NCI-H2171 treated with DMSO at 0.1 percent for 48 hours (cell line): Measurements from ENCODE around the gene EPYC.

Experiments
- DNase-seq: peaks from one replicate; lab custom pipeline; 2025; lab: John Stamatoyannopoulos, UW

EPYC gene

DNA sequence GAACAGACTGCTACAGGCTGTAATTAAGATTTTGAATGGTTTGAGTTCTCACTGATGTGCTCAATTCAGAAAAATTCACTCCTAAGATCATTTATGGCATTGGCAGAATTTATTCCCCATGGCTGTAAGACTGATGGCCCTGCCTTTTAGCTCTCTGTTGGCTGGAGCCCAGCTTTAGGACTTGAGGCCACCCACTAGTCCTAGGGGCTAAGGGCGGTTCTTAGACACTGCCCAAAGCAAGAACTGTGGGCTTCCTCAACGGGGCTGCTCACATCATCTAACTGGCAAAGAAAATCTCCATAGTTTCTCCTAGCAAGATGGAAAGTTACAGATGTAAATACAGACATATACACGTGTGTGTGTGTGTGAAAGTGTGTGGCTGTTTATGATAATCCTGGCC, 46.4 kb downstream of the EPYC start:
- DNase-seq = no peak

DNA sequence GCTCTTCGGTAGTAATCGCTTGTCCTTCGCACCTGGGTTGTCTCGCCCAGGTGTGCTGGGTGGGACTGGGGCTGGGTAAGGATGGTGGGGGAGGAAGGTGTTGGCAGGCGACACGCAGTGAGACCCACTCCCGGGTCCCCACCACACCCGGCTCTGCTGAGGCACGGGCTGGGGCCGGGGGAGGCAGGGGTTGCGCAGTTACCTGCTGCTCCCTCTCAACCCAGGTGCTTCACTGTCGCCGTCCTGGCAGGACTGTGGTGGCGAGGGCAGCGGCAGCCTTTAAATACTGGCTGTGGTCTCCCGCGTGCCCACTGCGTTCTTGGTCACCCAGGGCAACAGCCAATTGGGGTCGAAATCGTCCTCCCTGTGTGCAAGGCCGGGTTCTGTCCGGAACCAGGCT, 49.9 kb downstream of the EPYC start, which contains the start of gene CCER1:
CCER1 (minus strand) TSS at position 256 of the 400 bp plus-strand sequence. CDS start 434 bp downstream, outside the sequence.
- DNase-seq = no peak

- no peak for DNase-seq
These were observed 50.3 kb downstream of the EPYC start for GRCh38 chr12:90954428-90954827.

DNA sequence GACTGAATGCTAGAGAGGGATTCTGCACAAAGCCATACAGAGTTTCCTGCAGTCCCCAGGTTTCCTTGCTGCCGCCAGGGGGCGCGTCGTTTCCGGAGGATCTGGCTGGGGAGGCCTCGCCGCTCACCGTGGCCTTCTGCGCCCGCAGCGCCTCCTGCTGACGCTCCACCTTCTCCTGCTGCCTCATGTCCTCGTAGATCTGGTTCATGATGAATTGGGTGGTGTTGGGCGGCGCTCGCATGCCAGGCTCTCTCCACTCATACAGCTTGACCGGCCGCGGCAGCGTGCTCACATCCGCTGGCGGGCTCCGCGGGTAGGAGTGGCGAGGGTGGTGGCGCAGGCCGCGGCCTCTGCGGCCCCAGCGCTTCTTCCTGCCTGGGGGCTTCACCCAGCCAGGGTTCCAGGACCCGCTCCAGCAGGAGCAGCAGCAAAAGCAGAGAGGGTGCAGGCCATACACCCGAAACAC, 50.8 kb downstream of the EPYC start:
- no peak for DNase-seq

- DNase-seq = no peak
These were observed 53.2 kb downstream of the EPYC start for GRCh38 chr12:90951432-90952105.

- no peak for DNase-seq
These were observed 56.9 kb downstream of the EPYC start for GRCh38 chr12:90947869-90948268.

DNA sequence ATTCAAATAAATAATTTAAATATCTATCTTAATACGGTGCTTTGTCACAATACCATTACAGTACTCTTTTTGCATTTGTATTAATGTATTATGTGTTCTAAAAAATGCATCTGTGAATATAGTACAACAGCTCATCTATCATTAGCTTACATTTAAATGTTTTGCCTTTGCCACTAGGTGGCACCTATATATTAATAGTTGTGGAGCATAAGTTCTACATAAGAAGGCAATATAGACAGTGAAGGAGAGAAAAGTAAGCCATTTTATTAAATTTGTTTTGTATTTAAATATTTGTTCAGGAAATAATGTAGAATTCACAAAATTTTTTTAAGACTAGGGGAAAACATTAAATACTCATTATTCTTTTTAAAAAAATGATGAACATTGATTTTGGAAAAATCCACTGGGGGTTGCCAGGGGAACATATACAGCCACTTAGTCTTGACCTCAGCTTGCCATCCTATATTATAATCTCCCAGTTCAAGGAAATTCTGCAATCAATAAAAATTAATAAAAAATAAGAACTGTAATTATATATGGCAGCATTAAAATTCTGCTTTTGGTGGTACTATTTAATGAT, 59.6 kb downstream of the EPYC start:
- peak; percentile 62 for DNase-seq

GRCh38 chr12:90943255-90943654, 61.5 kb downstream of the EPYC start:
- DNase-seq = no peak

DNA sequence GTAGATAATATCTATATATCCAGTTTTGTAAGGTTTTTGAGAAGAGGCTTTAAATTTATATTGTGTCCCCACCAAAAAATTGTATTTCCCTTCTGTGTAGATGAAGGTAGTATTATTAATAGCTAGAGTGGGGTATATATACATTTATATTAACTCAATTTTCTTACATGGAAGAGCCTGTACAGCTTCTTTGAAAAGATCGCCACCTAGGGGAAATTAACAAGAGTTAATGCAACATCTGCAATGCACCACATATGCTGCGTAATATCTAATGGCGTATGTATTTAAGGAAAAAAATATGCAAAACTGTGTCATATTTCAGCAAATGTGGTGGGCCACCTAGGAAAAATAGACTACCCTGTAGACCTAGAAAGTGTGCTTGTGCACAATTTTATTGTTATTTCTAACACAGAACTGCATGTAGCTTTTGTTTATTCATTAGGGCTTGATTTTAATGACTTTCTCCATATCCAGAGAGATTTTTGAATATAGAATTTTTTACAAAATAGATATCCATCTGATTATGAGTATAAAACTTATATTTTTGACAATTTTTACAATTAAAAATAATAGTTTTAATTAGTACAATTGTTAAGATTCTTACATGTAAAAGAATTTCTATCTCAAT, 63.8 kb downstream of the EPYC start:
- peak; percentile 85 for DNase-seq

GRCh38 chr12:90939382-90939781, 65.4 kb downstream of the EPYC start:
- DNase-seq = no peak

- no peak for DNase-seq
These were observed 66.3 kb downstream of the EPYC start for GRCh38 chr12:90938451-90938850.

GRCh38 chr12:90937651-90938050, 67.1 kb downstream of the EPYC start:
- no peak for DNase-seq

DNA sequence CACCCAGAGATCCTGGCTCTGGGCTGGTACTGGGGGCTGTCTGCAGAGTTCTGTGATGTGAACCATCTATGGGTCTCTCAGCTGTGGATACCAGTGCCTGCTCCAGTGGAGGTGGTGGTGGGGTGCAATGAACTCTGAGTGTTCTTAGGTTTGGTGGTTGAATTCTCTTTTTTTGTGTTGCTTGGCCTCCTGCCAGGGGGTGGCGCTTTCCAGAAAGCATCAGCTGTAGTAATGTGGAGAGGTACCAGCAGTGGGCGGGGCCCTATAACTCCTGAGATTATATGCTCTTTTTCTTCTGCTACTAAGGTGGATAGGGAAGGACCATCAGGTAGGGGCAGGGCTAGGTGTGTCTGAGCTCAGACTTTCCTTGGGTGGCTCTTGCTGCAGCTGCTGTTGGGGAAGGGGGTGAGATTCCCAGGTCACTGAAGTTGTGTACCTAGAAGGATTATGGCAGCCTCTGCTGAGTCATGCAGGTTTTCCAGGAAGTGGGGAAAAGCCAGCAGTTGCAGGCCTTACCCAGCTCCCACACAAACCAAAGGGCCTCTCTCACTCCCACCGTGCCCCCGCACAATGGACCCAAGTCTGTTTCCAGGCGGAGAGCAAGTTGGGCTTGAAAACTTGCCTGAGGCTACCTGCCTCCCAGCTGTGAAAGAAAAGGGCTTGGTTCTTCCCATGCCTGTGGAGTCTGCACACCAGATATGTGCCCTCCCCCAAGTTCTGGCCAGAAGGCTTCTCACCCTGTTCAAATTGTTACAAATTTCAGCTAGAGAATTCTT, 68.4 kb downstream of the EPYC start:
- no peak for DNase-seq

GRCh38 chr12:90925562-90925961, 79.2 kb downstream of the EPYC start:
- no peak for DNase-seq

DNA sequence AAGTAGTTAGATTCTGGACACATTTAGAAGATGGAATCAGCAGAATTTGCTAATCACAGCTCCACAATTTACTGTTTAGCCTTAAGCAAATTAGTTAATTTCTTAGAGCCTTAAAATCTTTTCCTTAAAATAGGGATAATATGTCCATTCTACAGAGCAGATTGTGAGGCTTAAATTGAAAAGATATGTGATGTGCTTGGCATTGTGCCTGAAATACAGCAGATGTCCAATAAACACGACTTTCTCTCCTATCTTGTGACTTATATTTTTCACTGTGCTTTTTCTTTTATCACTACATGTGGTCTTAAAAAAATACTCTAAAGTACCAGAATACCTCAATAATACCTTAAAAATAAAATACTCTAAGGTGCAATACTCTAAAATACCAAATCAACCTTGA, 80.4 kb downstream of the EPYC start:
- peak; percentile 22 for DNase-seq

- no peak for DNase-seq
These were observed 82.6 kb downstream of the EPYC start for GRCh38 chr12:90922145-90922627.

GRCh38 chr12:90921536-90921935, 83.2 kb downstream of the EPYC start:
- no peak for DNase-seq

GRCh38 chr12:90920222-90920621, 84.5 kb downstream of the EPYC start:
- DNase-seq = no peak

DNA sequence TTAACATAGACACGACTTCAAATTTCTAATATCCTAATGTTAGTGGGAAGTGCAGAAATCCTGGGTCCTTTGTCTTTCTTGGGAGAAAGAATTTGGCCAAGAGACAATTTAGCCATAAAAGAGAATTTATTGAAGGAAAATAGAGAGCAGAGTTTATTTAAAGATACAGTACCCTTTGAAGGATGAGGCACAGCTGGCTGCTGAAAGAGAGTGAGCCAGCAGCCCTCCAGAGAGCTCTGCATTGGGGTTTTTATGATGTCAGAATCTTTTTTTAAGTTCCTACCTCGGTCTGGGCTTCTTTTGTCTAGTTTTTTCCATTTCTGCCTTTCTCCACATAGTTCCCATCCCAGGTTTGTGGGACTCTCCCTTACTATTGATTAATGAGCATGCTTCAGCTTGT, 87.3 kb downstream of the EPYC start:
- no peak for DNase-seq

- DNase-seq = no peak
These were observed 88.3 kb downstream of the EPYC start for GRCh38 chr12:90916516-90916915.

- DNase-seq = no peak
These were observed 89.4 kb downstream of the EPYC start for GRCh38 chr12:90915353-90915752.
